Measurements from ENCODE around the gene ALDH3B2. TPM values are rescaled to one million over a fixed set of nuclear protein-coding genes. Genes with fewer than 3 reads are reported as not detected.

The ALDH3B2 gene
- polyA plus RNA-seq, 4 donors: 1.9 to 5.4 (median 2.3) TPM

DNA sequence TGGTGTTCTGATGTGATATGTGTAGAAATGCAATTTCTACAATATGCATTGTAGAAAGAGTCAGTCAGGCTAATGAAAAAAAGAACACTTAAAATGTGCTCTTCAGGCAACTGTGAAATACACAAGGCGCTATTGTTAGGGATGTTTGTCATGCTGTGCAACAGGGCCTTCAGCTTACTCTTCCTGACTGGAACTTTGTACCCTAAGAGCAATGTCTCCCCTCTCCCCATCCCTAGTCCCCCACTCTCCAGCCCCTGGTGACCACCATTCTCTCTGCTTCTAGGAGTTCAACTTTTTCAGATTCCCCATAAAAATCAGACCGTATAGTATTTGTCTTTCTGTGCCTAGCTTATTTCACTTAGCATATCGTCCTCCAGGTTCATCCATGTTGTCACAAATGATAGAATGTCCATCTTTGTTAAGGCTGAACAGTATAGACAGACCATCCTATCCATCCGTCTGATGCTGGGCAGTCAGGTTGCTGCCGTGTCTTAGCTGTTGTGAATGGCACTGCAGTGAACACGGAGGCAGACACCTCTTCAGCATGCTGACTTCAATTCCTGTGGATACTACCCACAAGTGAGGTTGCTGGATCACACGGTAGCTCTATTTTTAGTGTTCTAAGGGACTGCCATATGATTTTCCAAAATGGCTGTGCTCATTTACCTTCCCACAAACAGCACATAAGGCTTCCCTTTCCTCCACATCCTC is 57.0 kb downstream of the ALDH3B2 start:
- DNase-seq (ENCODE audit: low read depth in 4 of 4, low spot score in 2 of 4): no peak

- DNase-seq (ENCODE audit: low read depth in 4 of 4, low spot score in 2 of 4): no peak
Observed at GRCh38 chr11:67616431-67617242, 57.8 kb downstream of the ALDH3B2 start.

DNA sequence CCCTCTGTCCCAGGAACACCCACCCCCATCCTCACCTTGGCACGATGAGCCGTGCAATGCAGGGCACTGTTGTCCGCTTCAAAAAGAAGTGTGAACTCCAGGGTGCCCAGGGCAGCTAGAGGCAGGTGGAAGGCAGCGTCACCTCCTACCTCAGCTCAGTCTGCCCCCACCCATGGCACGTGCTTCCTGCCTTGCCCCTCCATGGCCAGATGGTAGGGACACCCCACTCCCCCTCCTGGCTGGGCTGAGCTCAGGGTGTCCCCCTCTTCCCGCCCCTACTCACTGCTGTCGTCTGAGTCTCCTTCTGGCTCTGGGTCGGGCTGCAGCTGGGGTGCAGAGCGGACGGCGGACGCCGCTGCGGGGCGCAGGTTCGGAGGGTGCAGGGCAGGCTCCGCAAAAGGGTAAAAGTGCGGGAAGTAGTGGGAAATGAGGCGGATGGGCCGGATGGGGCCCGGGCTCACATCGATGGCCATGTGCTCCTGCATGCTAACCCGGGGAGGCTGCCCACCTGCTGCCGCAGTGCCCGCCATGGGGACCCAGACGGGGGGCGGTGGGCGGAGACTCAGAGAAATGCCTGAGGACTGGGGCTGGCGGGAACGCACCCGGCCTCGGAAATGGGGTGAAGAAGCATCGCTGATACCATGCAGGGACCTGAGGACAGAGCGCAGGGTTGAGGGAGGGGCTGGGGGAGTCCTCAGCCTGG is 58.5 kb downstream of the ALDH3B2 start:
- no peak for DNase-seq (ENCODE audit: low read depth in 4 of 4, low spot score in 2 of 4)

DNA sequence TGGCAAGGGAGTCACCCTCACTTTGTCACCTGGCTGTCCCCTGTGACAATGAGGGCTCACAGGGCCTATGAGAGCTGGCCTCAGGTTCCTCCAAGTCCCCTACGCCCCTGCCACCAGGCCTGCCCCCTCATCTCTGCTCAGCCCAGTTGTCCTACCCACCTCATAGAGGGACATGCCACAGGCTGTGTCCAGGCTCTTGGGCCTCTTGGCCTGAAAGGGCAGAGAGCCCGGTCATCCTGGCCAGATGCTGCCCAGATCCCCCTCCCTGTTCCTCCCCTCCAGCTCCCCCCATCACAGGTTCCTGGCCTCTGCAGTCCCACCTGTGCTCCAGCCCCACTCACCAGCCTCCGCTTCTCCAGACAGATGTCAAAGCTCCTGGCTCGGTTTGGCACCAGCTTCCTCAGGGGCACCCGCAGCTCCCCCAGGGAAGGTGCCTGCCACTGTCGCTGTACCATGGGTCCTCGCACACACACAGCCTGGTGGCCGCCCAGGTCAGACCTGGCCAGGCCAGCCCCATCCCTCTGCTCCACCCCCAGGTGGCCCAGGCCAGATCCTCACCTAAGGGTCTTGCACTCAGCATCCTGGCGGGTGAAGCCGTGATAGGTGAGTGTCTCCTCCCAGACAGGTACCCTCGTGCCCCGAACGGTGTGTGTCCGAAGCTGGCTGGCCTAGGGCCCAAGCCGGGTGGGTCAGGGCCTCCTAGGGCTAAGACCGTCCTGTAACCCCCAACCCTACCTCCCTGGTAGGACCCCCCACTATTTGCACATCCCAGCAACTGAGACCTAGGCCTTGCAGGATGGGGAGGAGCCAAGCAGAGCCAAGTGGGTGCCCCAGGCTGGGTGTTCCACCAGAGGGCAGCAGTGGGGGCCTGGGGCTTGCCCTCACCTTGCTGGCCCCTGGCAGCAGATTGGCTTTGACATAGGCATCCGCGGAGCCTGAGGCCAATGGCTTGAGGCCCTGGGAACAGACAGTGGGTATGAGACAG is 59.4 kb downstream of the ALDH3B2 start:
- no peak for DNase-seq (ENCODE audit: low read depth in 4 of 4, low spot score in 2 of 4)

DNA sequence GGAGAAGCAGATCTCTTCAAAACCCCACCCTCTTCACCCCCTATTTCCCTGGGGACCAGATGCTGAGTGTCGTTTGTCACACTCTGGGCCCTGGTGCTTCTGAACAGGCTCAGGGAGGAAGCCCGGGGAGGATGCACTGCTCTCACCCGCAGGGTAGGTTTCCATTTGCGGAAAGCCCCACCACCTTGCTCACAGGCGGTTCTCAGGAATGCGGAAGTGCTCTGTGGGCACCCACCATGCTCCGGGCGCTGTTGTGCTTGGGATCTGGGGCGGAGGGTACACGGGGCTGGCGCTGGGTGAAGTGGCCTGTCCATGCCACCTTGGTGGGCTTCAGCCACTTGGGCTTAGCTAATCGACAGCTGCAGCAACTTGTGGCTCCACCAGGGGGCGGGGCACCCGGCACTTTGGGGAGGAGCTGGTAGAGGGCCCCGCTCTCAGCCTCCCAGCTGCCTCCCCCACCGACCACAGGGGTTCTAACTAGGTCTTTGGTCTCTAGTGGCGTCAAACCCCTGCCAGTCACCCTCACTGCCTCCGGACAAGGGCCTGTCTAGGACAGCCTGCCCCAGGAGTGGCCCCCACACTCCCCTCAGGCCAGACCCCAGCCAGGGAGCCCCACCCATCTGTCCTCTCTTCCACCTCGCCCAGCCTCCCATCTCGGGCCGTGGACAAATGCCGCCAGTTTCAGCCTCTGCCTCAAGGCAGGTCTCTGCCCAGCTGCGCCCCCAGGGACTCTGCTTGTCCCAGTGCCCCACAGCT is 60.3 kb downstream of the ALDH3B2 start:
- no peak for DNase-seq (ENCODE audit: low read depth in 4 of 4, low spot score in 2 of 4)

DNA sequence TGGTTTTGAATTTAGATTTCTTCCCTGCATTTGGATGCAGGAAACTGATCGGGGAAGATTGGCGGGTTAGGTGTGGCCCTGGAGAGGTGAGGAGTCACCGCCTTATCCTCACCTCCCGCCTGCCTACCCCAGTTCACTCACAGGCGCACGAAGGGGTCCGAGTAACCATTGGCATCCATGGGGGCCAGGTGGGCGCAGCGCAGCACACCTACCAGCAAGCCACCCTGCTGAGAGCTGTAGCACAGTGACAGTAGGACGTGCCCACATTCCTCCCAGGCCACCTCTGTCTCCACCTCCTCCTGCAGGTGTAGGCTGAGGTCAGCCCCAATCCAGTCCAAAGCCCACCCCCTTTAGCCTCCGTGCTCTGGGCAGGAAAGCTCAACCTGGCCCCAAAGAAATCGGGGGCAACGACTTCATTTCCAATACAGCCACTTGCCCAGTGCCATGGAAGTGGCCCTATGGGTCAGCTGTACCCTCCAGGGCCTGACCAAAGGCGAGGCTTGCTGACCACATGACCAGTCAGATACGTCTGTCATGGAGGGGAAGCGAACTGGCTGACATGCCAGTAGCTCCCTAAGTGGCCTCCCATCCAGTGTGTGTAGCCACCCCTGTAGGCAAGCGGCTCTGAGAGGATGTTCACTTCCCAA is 61.0 kb downstream of the ALDH3B2 start:
- DNase-seq (ENCODE audit: low read depth in 4 of 4, low spot score in 2 of 4): no peak

GRCh38 chr11:67612751-67613150 is 61.7 kb downstream of the ALDH3B2 start:
- DNase-seq (ENCODE audit: low read depth in 4 of 4, low spot score in 2 of 4): no peak

Other genes with a start within 250 kb of the ALDH3B2 start
- 10 to 100 TPM; 40.5 to 48.6 (median 44.9) TPM for gene RPS6KB2, start 246.1 kb downstream of the ALDH3B2 start, polyA plus RNA-seq (ENCODE audit: insufficient read length in 4 of 4)
- gene PTPRCAP, start 236.9 kb downstream of the ALDH3B2 start, polyA plus RNA-seq (ENCODE audit: insufficient read length in 4 of 4): 1 to 10 TPM; 1.3 to 2.5 (median 2.2) TPM
- gene CORO1B, start 231.1 kb downstream of the ALDH3B2 start, polyA plus RNA-seq (ENCODE audit: insufficient read length in 4 of 4): 10 to 100 TPM; 57.9 to 94.3 (median 77.1) TPM
- gene GPR152, start 221.9 kb downstream of the ALDH3B2 start, polyA plus RNA-seq (ENCODE audit: insufficient read length in 4 of 4): under 1 TPM in 1 of 4 donors, not detected in 3; 0.09 TPM
- 1 to 10 TPM in 2 of 4 donors, under 1 TPM in 2; 0.35 to 1.9 (median 0.93) TPM for gene CABP4, start 219.3 kb downstream of the ALDH3B2 start, polyA plus RNA-seq (ENCODE audit: insufficient read length in 4 of 4)
- 10 to 100 TPM; 41.7 to 80.2 (median 64.6) TPM for gene TMEM134, start 205.4 kb downstream of the ALDH3B2 start, polyA plus RNA-seq (ENCODE audit: insufficient read length in 4 of 4)
- 10 to 100 TPM; 58.4 to 79.5 (median 70.7) TPM for gene AIP, start 191.6 kb downstream of the ALDH3B2 start, polyA plus RNA-seq (ENCODE audit: insufficient read length in 4 of 4)
- gene PITPNM1, start 169.3 kb downstream of the ALDH3B2 start, polyA plus RNA-seq (ENCODE audit: insufficient read length in 4 of 4): 10 to 100 TPM; 27.5 to 41.0 (median 37.8) TPM
- 10 to 100 TPM; 34.0 to 68.5 (median 55.9) TPM for gene CDK2AP2, start 166.5 kb downstream of the ALDH3B2 start, polyA plus RNA-seq (ENCODE audit: insufficient read length in 4 of 4)
- gene CABP2, start 151.2 kb downstream of the ALDH3B2 start, polyA plus RNA-seq (ENCODE audit: insufficient read length in 4 of 4): under 1 TPM; 0.30 to 0.68 (median 0.33) TPM
- gene GSTP1, start 90.8 kb downstream of the ALDH3B2 start, polyA plus RNA-seq (ENCODE audit: insufficient read length in 4 of 4): 100 to 1,000 TPM; 694 to 850 (median 763) TPM
- gene NDUFV1, start 67.7 kb downstream of the ALDH3B2 start, polyA plus RNA-seq (ENCODE audit: insufficient read length in 4 of 4): 100 to 1,000 TPM; 154 to 243 (median 225) TPM
- gene NUDT8, start 44.7 kb downstream of the ALDH3B2 start, polyA plus RNA-seq (ENCODE audit: insufficient read length in 4 of 4): 1 to 10 TPM; 3.7 to 7.7 (median 6.6) TPM
- gene TBX10, start 34.9 kb downstream of the ALDH3B2 start, polyA plus RNA-seq (ENCODE audit: insufficient read length in 4 of 4): under 1 TPM in 2 of 4 donors, not detected in 2; 0.22 TPM
- gene ACY3, start 23.9 kb downstream of the ALDH3B2 start, polyA plus RNA-seq (ENCODE audit: insufficient read length in 4 of 4): 10 to 100 TPM; 21.9 to 32.3 (median 27.4) TPM

Measured in left renal cortex interstitium (tissue), 4 donors.